HepG2 (cell line): Measurements from ENCODE around the gene LIMK2. TPM values are rescaled to one million over a fixed set of nuclear protein-coding genes. Genes with fewer than 3 reads are reported as not detected.

ENCODE experiments used
- HOXA5 ChIP-seq: sonication (generic); formaldehyde crosslinking; IDR thresholded peaks from 2 replicates; pipeline ENCODE4 v1.4.0; 2020; ENCODE audit warnings: missing genetic modification reagents
- IKZF1 ChIP-seq: fragments of 450-650 bp; IDR thresholded peaks from 2 replicates; pipeline ENCODE4 v1.7.1; 2016
- ISX ChIP-seq: sonication (generic); formaldehyde crosslinking; conservative IDR thresholded peaks from 2 replicates; pipeline ENCODE4 v1.5.0; 2020; ENCODE audit warnings: missing genetic modification reagents
- JUN ChIP-seq: sonication (generic); formaldehyde crosslinking; IDR thresholded peaks from 2 replicates; pipeline ENCODE4 v1.4.0; 2020; ENCODE audit warnings: mild to moderate bottlenecking, missing genetic modification reagents
- ZFYVE20 ChIP-seq: sonication (generic); formaldehyde crosslinking; IDR thresholded peaks from 2 replicates; pipeline ENCODE4 v1.8.0; 2023; ENCODE audit warnings: low read depth, mild to moderate bottlenecking, moderate library complexity, missing genetic modification reagents, borderline replicate concordance
- ZNF282 ChIP-seq: fragments of 450-650 bp; IDR thresholded peaks from 2 replicates; pipeline ENCODE4 v1.6.1; 2018; ENCODE audit not compliant: partially characterized antibody
- ZNF543 ChIP-seq: sonication (generic); formaldehyde crosslinking; IDR thresholded peaks from 2 replicates; pipeline ENCODE4 v1.4.0; 2020; ENCODE audit warnings: mild to moderate bottlenecking, missing genetic modification reagents
- ZNF660 ChIP-seq: sonication (generic); formaldehyde crosslinking; IDR thresholded peaks from 2 replicates; pipeline ENCODE4 v1.5.1; 2020; ENCODE audit warnings: mild to moderate bottlenecking, low read depth, missing genetic modification reagents, borderline replicate concordance
- ZNF772 ChIP-seq: sonication (generic); formaldehyde crosslinking; IDR thresholded peaks from 2 replicates; pipeline ENCODE4 v1.5.0; 2020; ENCODE audit warnings: mild to moderate bottlenecking, missing genetic modification reagents
- ZNF777 ChIP-seq: sonication (generic); formaldehyde crosslinking; IDR thresholded peaks from 2 replicates; pipeline ENCODE4 v1.4.0; 2020; ENCODE audit warnings: missing genetic modification reagents
- polyA plus RNA-seq, 8 experiments: library from polyadenylated mRNA; depleted of rRNA in 3 of 8; stranded (reverse) in 7 of 8; unstranded in 1 of 8; fragments of >200 nt; fragmentation: Illumina TruSeq in 4 of 8; extraction: Trizol in 4 of 8; gene quantifications; 2 replicates each; pipeline versions ENCODE4 v1.2.1 to v1.2.3, GENCODE V29; 2011 to 2016; ENCODE audit warnings: low read depth in 4 of 8, missing spikeins in 1 of 8, mixed read lengths in 1 of 8; ENCODE audit not compliant: insufficient read depth in 1 of 8
- total RNA-seq, 5 experiments: library from RNA; depleted of rRNA; stranded (reverse); fragments of >200 nt; fragmentation: Illumina TruSeq; extraction: Trizol; gene quantifications; 2 replicates each; pipeline ENCODE4 v1.2.3, GENCODE V29; 2016; ENCODE audit warnings: low read depth in 1 of 5
- TF ChIP-seq, protein P1 (sequence below): sonication (generic); formaldehyde crosslinking; IDR thresholded peaks from 2 replicates; pipeline ENCODE4 v1.4.0; 2020; ENCODE audit warnings: missing genetic modification reagents
- TF ChIP-seq, protein P2 (sequence below): sonication (generic); formaldehyde crosslinking; IDR thresholded peaks from 2 replicates; pipeline ENCODE4 v1.8.1; 2022; ENCODE audit warnings: mild to moderate bottlenecking, missing genetic modification reagents
- TF ChIP-seq, protein P3 (sequence below): sonication (generic); formaldehyde crosslinking; IDR thresholded peaks from 2 replicates; pipeline ENCODE4 v1.8.0; 2022; ENCODE audit warnings: missing genetic modification reagents, mild to moderate bottlenecking, borderline replicate concordance

Gene LIMK2
- total and polyA plus RNA-seq, 2 of the 13 experiments (the other 11 are each of a cell fraction or from before 2014, with no cell fraction given): 20.9 to 29.8 TPM

DNA sequence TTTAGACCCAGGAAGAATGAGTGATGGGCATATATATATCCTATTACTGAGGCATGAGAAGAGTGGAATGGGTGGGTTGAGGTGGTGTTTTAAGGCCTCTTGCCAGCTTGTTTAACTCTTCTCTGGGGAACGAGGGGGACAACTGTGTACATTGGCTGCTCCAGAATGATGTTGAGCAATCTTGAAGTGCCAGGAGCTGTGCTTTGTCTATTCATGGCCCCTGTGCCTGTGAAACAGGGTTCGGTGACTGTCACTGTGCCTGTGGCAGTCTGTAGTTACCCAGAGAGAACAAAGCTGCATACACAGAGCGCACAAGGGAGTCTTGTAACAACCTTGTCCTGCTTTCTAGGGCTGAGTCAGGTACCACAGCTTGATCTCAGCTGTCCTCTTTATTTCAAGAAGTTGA, 11.7 kb downstream of the LIMK2 start (continued):
- no peak for TF ChIP-seq ZFYVE20
- 0 out of 2 replicates have a peak, but pooled peaks have one; percentile 44 for TF ChIP-seq JUN (CRISPR knock-in tag)
- TF ChIP-seq, protein P1, sequence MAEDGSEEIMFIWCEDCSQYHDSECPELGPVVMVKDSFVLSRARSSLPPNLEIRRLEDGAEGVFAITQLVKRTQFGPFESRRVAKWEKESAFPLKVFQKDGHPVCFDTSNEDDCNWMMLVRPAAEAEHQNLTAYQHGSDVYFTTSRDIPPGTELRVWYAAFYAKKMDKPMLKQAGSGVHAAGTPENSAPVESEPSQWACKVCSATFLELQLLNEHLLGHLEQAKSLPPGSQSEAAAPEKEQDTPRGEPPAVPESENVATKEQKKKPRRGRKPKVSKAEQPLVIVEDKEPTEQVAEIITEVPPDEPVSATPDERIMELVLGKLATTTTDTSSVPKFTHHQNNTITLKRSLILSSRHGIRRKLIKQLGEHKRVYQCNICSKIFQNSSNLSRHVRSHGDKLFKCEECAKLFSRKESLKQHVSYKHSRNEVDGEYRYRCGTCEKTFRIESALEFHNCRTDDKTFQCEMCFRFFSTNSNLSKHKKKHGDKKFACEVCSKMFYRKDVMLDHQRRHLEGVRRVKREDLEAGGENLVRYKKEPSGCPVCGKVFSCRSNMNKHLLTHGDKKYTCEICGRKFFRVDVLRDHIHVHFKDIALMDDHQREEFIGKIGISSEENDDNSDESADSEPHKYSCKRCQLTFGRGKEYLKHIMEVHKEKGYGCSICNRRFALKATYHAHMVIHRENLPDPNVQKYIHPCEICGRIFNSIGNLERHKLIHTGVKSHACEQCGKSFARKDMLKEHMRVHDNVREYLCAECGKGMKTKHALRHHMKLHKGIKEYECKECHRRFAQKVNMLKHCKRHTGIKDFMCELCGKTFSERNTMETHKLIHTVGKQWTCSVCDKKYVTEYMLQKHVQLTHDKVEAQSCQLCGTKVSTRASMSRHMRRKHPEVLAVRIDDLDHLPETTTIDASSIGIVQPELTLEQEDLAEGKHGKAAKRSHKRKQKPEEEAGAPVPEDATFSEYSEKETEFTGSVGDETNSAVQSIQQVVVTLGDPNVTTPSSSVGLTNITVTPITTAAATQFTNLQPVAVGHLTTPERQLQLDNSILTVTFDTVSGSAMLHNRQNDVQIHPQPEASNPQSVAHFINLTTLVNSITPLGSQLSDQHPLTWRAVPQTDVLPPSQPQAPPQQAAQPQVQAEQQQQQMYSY (CRISPR knock-in tag): no peak
- TF ChIP-seq, protein P2, sequence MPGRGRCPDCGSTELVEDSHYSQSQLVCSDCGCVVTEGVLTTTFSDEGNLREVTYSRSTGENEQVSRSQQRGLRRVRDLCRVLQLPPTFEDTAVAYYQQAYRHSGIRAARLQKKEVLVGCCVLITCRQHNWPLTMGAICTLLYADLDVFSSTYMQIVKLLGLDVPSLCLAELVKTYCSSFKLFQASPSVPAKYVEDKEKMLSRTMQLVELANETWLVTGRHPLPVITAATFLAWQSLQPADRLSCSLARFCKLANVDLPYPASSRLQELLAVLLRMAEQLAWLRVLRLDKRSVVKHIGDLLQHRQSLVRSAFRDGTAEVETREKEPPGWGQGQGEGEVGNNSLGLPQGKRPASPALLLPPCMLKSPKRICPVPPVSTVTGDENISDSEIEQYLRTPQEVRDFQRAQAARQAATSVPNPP: 0 out of 2 replicates have a peak, but pooled peaks have one; percentile 39
- TF ChIP-seq IKZF1: no peak
- TF ChIP-seq HOXA5: 0 out of 2 replicates have a peak, but pooled peaks have one; percentile 46
- TF ChIP-seq ZNF660 (CRISPR knock-in tag): no peak
- no peak for TF ChIP-seq ZNF543 (CRISPR knock-in tag)
- no peak for TF ChIP-seq ISX (CRISPR knock-in tag)
- TF ChIP-seq ZNF777 (CRISPR knock-in tag): no peak
- no peak for TF ChIP-seq ZNF282
- TF ChIP-seq, protein P3, sequence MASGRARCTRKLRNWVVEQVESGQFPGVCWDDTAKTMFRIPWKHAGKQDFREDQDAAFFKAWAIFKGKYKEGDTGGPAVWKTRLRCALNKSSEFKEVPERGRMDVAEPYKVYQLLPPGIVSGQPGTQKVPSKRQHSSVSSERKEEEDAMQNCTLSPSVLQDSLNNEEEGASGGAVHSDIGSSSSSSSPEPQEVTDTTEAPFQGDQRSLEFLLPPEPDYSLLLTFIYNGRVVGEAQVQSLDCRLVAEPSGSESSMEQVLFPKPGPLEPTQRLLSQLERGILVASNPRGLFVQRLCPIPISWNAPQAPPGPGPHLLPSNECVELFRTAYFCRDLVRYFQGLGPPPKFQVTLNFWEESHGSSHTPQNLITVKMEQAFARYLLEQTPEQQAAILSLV: no peak
- TF ChIP-seq ZNF772 (CRISPR knock-in tag): peak; percentile 65; the same call in 1 of the 2 replicates
